BE2C (cell line): ENCODE measurements around the gene MAP9. TPM values are rescaled to one million over a fixed set of nuclear protein-coding genes. Genes with fewer than 3 reads are reported as not detected.
"Not testable (repeated sequence)": the region's sequence is repeated elsewhere in the genome, so short reads cannot be mapped to it uniquely, and the experiment has no call there.

Experiments
- DNase-seq: peaks from one replicate; pipeline ENCODE4 v3.0.0-alpha.2; 2020
- H3K27me3 ChIP-seq: fragments of 250-450 bp; sonication (Bioruptor Pico); 2 replicates; pipeline ENCODE4 v1.5.1; 2020; ENCODE audit warnings: mild to moderate bottlenecking
- H3K36me3 ChIP-seq: fragments of 250-450 bp; sonication (Bioruptor Pico); 2 replicates; pipeline ENCODE4 v1.5.1; 2020; ENCODE audit warnings: mild to moderate bottlenecking
- H3K4me1 ChIP-seq: fragments of 250-450 bp; sonication (Bioruptor Pico); 2 replicates; pipeline ENCODE4 v1.5.1; 2020
- H3K4me3 ChIP-seq: 2 replicates; pipeline ENCODE4 v1.5.1; 2011; ENCODE audit warnings: low read depth, low read length
- H3K9me3 ChIP-seq: fragments of 250-450 bp; sonication (Bioruptor Pico); 2 replicates; pipeline ENCODE4 v1.5.1; 2020
- polyA plus RNA-seq: library from polyadenylated mRNA; unstranded; fragments of >200 nt; gene quantifications from one replicate; pipeline ENCODE4 v1.2.1, GENCODE V29; 2012; ENCODE audit warnings: low read depth, missing spikeins; ENCODE audit not compliant: insufficient read length, insufficient read depth
- TF ChIP-seq, protein P1 (sequence below): IDR thresholded peaks from 2 replicates; pipeline ENCODE4 v1.5.1; 2012; ENCODE audit warnings: mild to moderate bottlenecking, low read depth, low read length

Gene MAP9
- 13.2 TPM for polyA plus RNA-seq

DNA sequence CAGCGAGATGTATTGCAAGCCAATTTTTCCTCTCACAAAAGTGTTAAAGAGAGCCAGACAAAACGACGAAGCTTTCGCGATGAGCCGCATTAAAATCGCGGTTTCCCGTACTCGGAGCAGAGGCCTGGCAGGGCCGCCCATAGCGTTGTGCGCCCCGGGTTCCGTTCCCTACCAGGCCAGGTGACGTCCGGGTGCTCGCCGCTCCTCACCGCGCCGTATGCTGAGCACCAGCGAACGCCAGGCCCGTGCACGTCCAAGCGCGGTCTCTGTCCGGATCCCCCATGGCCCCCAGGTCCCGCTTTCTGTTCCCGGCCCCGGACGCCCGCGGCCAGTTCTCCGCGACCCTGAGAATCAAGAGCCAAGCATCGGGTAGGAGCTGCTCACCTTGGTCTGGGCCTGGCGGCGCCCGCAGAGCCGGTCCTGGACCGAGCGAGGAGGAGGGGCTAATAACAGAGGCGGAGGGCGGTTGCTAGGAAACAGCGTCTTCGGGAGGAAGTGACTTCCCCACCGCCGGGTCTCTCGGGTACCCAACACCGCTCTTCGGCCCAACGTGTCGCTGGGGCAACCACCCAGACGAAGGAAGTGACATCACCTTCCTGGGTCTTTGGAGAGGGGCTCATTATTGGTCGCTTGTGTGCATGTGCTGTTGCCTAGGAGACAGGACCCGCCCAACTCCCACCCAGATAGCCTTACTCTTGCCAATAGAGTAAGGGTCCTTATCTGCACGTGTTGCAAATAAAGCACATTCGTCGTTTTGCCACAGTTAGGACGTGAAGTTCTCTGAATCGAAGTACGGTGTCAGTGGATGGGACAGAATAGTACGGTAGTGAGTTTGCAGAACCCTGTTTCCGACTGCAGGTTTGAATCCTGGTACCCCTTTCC is at the start of gene MAP9:
TSS of gene MAP9 (minus strand) at position 579 of the 882 bp plus-strand sequence. CDS start 1,115 bp downstream, outside the sequence.
- Histone ChIP-seq H3K27me3 (no peaks in the 10 kb centered on the region), H3K4me1 (peaks cover 3% of the 10 kb centered on the region; the same call in 1 of the 2 replicates), H3K36me3 (no peaks in the 10 kb centered on the region), H3K9me3 (no peaks in the 10 kb centered on the region), H3K4me3 (peak within 1 kb of the TSS; percentile 83)
- DNase-seq = peak; percentile 98
- TF ChIP-seq, protein P1, sequence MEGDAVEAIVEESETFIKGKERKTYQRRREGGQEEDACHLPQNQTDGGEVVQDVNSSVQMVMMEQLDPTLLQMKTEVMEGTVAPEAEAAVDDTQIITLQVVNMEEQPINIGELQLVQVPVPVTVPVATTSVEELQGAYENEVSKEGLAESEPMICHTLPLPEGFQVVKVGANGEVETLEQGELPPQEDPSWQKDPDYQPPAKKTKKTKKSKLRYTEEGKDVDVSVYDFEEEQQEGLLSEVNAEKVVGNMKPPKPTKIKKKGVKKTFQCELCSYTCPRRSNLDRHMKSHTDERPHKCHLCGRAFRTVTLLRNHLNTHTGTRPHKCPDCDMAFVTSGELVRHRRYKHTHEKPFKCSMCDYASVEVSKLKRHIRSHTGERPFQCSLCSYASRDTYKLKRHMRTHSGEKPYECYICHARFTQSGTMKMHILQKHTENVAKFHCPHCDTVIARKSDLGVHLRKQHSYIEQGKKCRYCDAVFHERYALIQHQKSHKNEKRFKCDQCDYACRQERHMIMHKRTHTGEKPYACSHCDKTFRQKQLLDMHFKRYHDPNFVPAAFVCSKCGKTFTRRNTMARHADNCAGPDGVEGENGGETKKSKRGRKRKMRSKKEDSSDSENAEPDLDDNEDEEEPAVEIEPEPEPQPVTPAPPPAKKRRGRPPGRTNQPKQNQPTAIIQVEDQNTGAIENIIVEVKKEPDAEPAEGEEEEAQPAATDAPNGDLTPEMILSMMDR = no peak

DNA sequence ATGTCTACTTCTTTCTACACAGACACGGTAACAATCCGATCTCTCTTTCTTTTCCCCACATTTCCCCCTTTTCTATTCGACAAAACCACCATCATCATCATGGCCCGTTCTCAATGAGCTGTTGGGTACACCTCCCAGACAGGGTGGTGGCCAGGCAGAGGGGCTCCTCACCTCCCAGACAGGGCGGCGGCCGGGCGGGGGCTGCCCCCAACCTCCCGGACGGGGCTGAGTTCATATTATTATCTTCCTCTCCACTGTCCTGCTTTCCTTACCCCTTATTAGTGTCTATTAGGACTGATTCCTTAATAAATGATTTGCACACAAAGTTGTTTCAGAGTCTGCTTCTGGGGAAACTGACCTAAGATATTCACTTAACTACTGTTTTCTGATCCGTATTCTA is 48.0 kb upstream of the MAP9 start:
- H3K9me3 ChIP-seq, H3K4me3 ChIP-seq, DNase-seq, H3K36me3 ChIP-seq, H3K27me3 ChIP-seq, H3K4me1 ChIP-seq: not testable (repeated sequence)

DNA sequence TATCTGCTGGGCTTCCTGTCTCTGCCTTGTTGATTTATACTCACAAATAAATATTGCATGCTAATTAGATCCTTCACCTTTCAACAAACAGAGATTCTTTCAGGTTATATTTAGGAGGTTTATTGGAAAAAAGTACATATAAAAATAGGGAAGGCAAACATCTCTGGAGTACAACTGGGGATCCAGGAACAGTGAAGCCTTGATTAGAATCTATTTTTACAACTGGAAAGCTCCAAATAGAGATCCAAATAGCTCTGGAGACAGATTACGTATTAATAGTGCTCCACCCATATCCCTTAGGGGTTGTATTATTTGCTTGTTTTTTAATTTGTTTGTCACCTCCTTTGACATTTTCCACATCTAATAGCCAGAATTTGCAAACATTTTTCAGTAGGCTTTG is 46.9 kb upstream of the MAP9 start:
- Histone ChIP-seq H3K36me3 (no peaks in the 10 kb centered on the region), H3K9me3 (no peaks in the 10 kb centered on the region; the same call in none of the 2 replicates), H3K4me3 (no peak overlapping the region), H3K4me1 (no peaks in the 10 kb centered on the region), H3K27me3 (no peaks in the 10 kb centered on the region)
- DNase-seq = no peak
- TF ChIP-seq, protein P1 = no peak

DNA sequence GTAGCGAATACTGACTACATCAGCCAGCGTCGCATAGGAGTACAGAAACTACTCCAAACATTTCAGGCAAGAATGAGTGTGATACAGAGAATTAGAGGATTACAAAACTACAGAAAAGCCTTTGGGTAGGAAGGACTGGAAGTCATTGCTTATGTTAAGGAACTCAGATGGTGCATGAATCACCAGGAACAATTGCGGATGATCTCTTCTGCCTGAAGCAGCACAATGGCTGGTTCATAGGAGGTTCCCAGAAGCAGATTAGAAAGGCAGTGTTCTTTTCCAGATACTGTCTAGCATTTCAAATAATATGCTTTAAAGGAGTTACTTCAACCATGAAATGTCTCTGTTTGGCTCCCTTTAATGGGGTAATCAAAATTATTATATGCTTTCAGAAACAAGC is 42.5 kb upstream of the MAP9 start:
- no peak overlapping the region for H3K4me3 ChIP-seq
- H3K4me1 ChIP-seq = no peaks in the 10 kb centered on the region
- H3K9me3 ChIP-seq = no peaks in the 10 kb centered on the region
- TF ChIP-seq, protein P1 = no peak
- no peak for DNase-seq
- H3K27me3 ChIP-seq = no peaks in the 10 kb centered on the region
- no peaks in the 10 kb centered on the region for H3K36me3 ChIP-seq

DNA sequence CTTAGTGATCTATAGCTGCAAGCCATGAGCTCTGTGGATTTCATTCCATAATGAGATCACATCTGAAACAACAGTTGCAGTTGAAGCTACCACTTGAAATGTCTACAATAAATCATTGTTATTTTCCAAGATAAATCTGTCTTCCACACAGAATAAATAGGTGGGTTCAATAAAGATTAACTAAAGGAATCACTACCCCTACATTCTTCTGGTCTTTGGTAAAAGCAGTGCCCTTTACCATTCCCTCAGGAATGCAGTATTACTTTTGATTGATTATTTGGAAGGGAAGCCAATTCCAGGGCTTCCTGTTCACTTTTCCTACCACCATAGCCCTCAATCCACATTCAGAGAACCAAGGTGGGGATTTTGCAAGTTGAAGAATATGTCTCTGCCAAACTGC is 38.9 kb upstream of the MAP9 start:
- Histone ChIP-seq H3K9me3 (no peaks in the 10 kb centered on the region), H3K4me3 (no peak overlapping the region), H3K27me3 (no peaks in the 10 kb centered on the region), H3K4me1 (no peaks in the 10 kb centered on the region; the same call in 1 of the 2 replicates), H3K36me3 (no peaks in the 10 kb centered on the region)
- DNase-seq = no peak
- TF ChIP-seq, protein P1 = no peak

DNA sequence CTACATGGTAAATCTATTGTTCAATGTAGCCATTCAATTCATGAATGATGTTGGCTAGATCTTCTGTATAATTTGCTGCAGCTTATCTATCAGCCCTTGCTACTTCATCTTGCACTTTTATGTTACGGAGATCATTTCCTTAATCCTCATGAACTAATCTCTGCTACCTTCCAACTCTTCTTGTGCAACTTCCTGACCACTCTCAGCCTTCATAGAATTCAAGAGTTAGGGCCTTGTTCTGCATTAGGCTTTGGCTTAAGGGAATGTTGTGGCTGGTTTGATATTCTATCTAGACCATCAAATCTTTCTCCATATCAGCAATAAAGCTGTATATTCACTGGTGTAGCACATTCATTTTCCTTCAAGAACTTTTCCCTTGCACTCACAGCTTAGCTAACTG is 36.7 kb upstream of the MAP9 start:
- no peak overlapping the region for H3K4me3 ChIP-seq
- H3K27me3 ChIP-seq = no peaks in the 10 kb centered on the region
- TF ChIP-seq, protein P1 = no peak

More for the DNA sequence above, 36.7 kb upstream of the MAP9 start:
- DNase-seq = no peak
- no peaks in the 10 kb centered on the region for H3K36me3 ChIP-seq
- H3K4me1 ChIP-seq = no peaks in the 10 kb centered on the region; the same call in 1 of the 2 replicates
- H3K9me3 ChIP-seq = no peaks in the 10 kb centered on the region
